T1000 (cell line): ENCODE data around the gene PTPRU.
"Not testable (repeated sequence)": the region's sequence is repeated elsewhere in the genome, so short reads cannot be mapped to it uniquely, and the experiment has no call there.

Source experiments
- DNase-seq: peaks from one replicate; lab custom pipeline; 2025; ENCODE audit warnings: mixed read lengths; lab: John Stamatoyannopoulos, UW

The PTPRU gene

GRCh38 chr1:29222260-29222659 is 14.1 kb upstream of the PTPRU start:
- not testable (repeated sequence) for DNase-seq

GRCh38 chr1:29222686-29223085 is 13.6 kb upstream of the PTPRU start:
- no peak for DNase-seq

DNA sequence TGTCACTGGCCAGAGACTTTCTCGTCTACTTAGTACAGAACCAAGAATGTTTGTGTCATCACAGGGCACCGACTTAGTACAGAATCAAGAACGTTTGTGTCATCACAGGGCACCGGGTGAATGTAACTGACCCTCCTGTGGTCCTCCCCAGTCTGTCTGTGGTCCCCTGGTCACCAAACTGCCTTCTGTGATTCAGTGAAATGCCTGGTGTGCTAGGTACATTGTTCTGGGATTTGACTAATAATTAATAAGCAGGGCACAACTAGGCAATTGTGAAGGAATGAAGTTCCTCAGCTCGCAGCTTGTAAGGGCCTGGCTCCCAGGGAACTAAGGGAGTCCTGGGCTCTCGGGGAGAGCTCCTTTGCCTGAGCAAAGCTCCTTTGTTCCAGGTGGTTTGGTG is 12.8 kb upstream of the PTPRU start:
- no peak for DNase-seq

DNA sequence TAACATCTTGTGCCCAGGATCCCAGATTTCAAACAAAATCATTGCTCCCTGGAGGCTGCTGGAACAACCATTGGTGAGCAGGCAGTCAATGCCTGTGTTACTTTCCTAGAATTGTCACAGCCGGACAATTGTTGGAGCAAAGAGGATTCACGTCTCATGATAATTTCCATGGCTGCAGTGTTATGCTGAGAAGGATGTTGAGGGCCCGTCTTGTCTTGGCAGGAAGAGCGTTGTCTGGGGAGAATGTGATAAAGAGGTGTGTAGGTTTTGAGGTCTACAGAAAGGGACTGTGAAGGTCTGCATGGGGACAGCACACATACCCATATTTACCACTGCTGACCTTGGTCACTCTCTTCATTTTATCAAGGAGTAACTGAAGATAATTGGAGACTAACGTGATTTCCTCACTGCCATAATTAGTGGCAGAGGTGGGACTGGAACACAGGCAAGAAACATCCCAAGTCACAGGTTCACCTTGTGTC is 11.9 kb upstream of the PTPRU start:
- DNase-seq: no peak

GRCh38 chr1:29225361-29225760 is 11.0 kb upstream of the PTPRU start:
- no peak for DNase-seq

DNA sequence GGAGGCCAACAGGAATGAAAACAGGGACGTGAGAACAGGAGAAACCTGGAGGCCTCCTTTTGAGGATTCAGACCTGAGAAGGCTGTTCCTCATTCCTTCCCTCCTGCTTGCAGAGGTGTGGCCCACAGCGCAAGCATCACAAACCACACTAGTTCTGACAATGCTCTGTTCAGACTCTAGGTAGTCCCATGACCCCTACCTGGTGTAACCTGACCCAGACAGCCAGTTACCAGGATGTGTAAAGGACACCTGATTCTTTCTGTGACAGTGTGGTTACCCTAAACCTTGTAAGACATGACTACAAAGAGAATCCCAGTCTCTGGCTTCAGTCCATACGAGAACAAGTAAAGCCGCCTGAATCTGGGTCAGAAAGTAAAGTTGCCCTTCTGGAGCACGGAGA is 8.8 kb upstream of the PTPRU start:
- DNase-seq: no peak

DNA sequence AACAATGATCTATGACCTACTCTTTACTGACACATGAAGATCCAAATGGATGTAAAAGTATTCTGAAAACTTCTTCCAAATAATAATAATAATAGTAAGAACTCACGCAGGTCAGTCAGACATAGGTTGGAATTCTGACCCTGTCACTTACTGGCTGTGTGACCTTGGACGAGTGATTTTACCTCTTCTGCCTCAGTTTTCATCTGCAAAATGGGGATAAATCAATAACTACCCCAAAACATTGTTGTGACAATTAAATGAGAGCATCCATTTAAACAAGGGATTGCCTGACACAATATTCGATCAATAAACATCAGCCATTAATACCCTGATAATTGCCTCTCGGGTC is 6.1 kb upstream of the PTPRU start:
- DNase-seq: no peak

DNA sequence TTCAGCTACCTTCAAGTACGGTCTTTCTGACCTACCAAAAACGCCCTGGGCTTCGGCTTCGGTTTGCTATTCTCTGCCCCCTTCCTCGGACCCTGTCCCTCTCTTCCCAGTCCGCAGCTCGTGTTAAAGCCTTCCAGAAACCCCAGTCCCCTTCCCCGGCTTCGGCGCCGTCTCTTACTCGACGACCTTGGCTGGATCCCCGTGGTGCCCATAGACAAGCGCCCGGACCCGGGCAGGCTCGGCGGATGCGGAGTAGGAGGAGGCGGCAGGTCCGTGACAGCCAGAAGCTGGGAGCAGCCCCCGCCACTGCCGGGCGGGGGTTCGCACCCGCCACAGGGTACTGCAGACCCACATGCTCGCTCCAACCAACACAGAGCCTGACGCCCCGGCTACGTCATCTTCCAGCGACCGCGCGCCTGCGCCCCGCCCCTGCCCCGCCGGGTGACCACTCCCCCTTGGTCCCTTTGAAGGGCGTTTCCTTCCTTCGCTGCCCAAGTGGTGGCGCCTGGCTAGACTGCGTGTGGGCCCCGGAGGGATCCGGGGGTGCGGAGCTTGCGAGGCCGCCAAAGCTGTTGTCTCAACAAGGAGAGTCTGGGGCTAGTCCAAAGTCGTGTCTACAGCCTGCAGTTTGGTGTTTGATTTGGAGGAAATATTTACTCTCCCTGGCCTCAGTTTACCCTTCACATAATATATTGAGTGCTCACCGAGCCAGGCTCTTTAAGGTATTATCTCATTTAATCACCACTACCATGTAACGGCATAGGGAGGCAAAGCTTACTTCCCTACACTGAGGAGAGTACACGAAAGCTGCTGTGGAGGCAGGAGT is 5.6 kb upstream of the PTPRU start, which contains the start of gene MECR:
Gene MECR (minus strand): TSS at position 382 of the 826 bp plus-strand sequence. CDS start 28 bp downstream, at position 354.
- peak; percentile 84 for DNase-seq

DNA sequence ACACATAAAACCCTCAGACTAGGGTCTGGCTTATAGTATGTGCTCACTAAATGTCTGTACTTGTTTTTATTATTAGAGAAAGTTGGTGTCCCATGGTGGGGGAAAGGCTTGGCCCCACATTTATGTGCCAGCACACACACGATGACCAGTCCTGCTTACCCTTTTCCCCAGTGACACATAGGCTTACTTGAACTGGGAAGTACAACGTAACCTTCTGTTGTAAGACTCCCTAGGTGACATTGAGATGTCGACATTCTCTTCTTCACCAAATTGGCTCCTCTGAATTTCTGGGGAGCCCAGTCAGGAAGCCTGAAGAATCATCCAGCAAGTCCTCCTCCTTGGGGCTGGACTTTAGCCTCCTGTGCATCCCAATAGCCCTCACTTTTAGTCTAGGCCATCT is 3.9 kb upstream of the PTPRU start:
- no peak for DNase-seq

DNA sequence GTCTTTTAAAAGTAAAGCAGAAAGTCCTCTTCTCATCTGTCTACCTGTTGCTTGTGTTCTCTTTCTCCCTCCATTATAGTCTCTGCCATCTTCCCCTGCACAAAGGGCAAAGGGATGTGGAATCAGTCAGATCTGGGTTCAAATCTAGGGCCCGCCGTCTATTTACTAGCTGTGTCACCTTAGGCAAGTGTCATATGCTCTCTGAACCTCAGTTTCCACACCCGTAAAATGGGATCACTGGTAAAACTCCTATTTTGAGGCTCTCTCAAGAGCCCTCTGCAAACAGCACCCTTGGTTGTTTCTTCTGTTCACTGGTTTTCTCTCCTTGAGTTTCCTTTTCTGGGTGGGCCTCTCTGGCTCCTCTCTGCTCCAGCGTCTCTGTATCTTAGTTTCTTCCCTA is 2.6 kb upstream of the PTPRU start:
- DNase-seq: no peak

DNA sequence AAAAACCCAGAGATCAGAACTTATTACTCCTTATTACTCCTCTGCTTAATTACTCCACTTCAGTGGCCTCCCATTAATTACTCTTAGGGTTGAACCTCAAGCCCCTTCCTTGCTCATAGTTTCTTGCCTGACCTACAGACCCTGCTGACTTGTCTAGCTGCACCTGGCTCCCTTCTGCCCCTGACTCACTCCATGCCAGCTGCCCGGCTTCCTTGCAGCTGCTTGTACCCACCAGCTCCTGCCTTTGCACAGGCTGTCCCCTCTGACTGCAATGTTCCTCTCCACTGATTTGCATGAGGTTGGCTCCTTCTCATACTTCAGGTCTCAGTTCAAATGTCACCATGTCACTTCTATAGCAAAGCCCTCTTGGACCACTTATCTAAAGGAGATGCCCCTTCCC is 1.9 kb upstream of the PTPRU start:
- DNase-seq: no peak

- DNase-seq: not testable (repeated sequence)
These were observed 1.4 kb upstream of the PTPRU start for GRCh38 chr1:29234881-29235280.

- DNase-seq: no peak
These were observed 398 bp downstream of the PTPRU start for GRCh38 chr1:29236712-29237128.

DNA sequence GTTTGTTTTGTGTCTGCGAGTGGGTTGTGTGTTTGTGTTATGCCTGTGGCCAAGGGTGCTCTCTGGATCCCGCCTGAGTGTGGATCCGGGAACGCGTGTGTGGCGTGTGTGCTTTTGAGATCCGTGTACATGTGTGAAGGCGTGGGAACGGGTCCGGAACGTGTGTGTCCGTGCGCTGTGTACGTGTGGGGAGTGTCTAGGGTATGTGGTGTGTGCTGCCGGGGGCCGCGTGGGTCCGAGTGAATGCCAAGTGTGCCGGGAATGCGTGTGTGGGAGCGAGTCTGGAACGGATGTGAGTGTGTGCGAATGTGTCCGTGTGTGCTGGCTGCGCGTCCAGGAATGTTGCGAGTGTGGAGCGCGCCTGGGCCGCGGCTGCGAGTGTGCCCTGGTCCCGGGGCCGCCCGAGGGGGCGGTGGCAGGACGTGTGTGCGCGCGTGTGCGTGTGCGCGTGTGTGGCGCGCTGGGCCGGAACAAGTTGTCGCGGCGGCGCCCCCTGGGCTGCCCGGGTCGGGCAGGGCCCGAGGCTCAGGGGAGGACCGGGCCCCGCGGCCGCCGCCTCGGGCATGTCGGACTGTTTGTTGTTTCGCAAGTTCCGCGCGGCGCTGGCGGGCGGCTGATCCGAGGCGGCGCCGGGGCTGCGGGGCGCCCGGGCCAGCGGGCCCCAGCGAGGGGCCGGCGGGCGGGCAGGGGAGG is 953 bp downstream of the PTPRU start:
- DNase-seq: peak; percentile 16

GRCh38 chr1:29237852-29238619 is 1.7 kb downstream of the PTPRU start:
- DNase-seq: no peak

GRCh38 chr1:29238620-29239002 is 2.3 kb downstream of the PTPRU start:
- no peak for DNase-seq

DNA sequence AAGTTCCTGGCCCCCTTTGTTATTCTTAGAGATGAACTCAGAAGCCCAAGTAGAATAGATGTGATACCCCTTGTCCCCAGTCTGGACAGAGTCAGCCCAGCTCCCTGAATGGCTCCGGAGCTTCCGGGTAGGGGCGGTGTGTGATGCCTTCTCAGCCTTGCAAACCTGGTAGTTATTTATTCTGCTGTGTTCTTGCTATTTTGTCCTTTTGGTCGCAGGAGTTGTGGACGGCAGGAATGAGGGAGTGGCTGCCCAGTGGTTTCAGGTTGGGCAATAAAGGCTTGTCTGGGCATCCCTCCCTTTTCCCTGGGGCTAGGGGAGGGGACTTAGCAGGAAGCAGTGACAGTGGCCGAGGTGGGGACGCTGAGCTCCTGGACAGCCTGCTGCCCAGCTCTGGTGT is 2.8 kb downstream of the PTPRU start:
- DNase-seq: no peak

- no peak for DNase-seq
These were observed 4.1 kb downstream of the PTPRU start for GRCh38 chr1:29240400-29240837.

- DNase-seq: no peak
These were observed 4.7 kb downstream of the PTPRU start for GRCh38 chr1:29240986-29241385.

DNA sequence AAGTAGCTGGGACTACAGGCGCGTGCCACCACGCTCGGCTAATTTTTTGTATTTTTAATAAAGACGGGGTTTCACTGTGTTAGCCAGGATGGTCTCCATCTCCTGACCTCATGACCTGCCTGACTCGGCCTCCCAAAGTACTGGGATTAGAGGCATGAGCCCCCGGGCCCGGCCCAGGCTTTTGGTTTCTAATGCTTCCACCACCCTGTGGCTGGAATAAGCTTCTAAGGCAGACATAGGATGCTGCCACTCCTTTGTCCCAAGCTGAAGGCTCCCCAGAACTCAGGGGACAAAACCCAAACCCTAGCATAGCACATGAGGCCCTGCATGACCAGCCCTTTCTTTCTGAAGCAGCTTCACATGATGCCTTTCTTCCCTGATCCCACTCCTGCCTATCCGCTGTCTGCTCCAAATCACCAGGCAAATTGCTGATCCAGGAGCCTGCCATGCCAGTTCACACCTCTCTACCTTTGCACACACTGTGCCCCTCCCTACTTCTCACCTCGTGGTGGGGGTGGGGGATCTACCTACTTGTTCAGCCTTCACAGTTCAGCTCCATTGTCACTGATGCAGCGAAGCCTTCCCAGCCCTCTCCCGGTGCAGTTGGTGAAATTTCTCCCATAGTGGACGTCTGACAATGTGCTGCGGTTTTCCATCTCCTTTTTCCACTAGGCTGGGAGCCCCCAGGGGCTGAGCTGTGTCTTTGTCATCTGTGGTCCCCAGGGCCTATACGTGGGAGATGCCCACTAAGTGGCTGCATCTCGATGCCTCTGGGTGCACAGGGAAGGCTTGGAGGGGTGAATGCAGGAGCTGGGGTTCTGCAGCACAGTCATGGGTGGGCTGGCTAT is 6.9 kb downstream of the PTPRU start:
- DNase-seq: peak; percentile 75

DNA sequence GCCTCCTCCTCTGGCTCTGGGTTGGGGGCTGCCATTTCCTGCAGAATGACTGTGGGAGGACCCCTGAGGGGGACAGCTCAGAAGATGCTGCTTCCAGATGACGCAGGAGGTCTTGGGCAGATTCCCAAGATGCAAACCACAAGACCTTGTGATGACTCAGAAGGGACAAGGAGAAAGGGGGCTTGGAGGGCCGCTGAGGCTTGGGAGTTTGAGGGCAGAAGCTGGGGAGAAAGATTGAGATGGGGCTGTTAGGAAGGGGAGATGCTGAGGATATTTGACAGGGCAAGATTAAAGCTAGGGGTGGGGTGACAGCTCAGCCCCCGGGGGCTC is 7.5 kb downstream of the PTPRU start:
- DNase-seq: peak; percentile 75

GRCh38 chr1:29245261-29245660 is 8.9 kb downstream of the PTPRU start:
- DNase-seq: no peak
